ENCODE data around the gene IFNK. TPM values are rescaled to one million over a fixed set of nuclear protein-coding genes. Genes with fewer than 3 reads are reported as not detected.
"Not testable (repeated sequence)": the region's sequence is repeated elsewhere in the genome, so short reads cannot be mapped to it uniquely, and the experiment has no call there.

IFNK gene, protein sequence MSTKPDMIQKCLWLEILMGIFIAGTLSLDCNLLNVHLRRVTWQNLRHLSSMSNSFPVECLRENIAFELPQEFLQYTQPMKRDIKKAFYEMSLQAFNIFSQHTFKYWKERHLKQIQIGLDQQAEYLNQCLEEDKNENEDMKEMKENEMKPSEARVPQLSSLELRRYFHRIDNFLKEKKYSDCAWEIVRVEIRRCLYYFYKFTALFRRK
- polyA plus RNA-seq (ENCODE audit: insufficient read length in 4 of 4) = under 1 TPM in 1 of 4 donors, not detected in 3; 0.06 TPM

DNA sequence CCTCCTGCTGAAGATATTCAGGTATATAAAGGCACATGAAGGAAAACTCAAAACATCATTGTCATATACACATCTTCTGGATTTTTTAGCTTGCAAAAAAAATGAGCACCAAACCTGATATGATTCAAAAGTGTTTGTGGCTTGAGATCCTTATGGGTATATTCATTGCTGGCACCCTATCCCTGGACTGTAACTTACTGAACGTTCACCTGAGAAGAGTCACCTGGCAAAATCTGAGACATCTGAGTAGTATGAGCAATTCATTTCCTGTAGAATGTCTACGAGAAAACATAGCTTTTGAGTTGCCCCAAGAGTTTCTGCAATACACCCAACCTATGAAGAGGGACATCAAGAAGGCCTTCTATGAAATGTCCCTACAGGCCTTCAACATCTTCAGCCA, at the start of gene IFNK:
TSS of gene IFNK (plus strand) at position 55 of the 400 bp plus-strand sequence. CDS start at position 102, 47 bp downstream.
- no peak for DNase-seq (ENCODE audit: low read depth in 4 of 4, low spot score in 3 of 4)

DNA sequence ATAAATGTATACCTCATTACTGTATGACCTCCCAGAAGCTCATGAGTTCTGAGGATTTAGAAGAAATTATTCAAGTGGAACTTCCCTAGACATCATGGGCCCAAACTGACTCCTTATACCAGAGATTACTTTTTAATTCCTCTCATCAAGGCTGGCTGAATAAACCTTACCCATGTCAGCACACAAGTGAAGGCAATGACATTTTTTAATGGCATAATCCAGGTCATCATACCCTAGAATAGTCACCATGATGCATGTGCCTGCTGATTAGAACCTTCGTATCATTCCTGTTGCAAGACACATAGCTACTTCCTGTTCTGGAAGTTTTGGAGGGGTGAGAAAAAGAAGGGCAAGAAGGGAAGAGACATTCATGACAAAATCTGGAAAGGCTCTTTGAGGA, 49.8 kb upstream of the IFNK start:
- DNase-seq (ENCODE audit: low read depth in 4 of 4, low spot score in 3 of 4) = no peak

DNA sequence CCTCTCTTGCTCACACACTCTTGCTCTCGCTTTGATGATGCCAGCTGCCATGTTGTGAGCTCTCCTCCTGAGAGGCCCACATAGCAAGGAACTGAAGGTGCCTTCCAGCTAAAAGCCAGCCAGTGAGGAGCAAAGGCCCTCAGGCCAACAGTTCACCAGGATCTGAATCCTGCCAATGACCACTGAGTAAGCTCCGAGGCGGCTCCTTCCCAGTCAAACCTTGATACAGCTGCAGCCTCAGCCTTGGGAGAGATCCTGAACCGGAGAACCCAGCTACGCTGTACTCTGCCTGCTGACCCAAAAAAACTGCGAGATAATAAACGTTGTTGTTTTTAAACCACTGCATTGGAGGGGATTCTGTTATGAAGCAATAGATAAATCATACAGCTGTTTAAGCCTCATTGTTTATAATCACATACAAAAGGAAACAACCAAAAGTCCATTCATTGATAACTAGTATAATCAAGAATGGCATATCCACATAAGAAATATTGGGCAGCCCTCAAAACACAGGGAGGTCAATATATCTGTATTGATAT, 49.0 kb upstream of the IFNK start:
- no peak for DNase-seq (ENCODE audit: low read depth in 4 of 4, low spot score in 3 of 4)

DNA sequence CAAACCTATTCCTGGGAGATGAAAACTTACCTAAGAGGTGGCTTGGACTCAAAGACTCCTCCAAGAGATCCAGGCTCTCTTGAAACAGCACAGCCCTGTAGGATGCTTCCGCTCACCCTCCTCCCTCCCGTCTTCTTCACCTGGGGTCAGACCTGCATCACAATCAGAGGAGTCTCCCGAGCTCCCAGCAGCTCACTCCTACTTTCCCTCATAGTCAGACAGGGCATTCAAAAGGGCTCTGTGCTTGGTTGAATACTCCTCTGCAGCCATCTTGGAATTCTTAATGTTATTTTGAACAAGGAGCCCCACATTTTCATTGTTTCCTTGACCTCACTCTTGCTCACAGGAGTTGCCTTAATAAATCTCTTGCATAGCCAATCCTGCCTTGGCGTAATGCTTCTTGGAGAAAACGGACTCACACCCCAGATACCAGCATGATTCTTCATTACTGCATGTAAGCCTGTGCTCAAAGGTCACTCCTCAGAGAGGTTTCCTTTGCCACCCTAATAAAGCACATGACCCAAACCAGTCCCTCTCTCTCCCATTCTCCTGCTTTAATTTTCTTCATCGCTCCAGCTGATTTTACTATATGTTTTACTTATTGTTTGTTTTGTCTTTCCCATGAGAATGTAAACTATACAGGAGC, 47.1 kb upstream of the IFNK start:
- no peak for DNase-seq (ENCODE audit: low read depth in 4 of 4, low spot score in 3 of 4)

DNA sequence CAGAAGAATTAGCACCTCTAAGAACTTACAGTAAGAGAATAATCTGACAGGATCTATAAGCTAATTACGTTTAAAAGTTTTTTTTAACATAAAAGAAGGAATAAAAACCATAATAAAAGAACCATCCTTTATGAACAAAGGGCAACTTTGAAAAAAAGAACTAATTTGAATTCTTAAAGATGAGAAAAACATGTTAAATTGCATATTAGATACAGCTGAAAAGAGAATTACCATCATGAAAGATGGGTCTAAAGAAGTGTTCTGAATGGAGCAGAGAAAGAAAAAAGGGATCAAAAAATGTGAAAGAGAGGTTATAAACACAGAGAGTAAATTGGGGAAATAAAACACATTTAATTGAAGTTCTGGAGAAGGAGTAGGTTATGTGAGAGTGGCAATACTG, 45.8 kb upstream of the IFNK start:
- no peak for DNase-seq (ENCODE audit: low read depth in 4 of 4, low spot score in 3 of 4)

DNA sequence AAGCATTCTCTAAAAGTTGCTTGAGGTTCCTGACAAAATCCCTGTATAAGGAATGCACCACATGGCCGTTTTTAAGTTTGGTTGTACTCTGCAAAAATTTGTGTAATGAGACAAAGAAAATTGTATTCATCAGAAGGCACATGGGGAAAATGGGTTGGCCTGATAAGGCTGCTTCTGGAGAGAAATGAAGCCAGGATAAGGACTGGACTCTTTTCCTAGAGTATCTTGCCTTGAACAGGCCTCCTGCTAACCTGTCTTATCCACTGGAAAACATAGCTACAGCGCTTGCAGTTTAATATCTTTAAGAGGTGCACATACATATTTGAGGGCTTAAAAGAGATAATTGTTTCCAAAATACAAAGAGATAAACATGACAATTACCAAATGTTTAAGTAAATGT, 41.4 kb upstream of the IFNK start:
- DNase-seq (ENCODE audit: low read depth in 4 of 4, low spot score in 3 of 4) = no peak

DNA sequence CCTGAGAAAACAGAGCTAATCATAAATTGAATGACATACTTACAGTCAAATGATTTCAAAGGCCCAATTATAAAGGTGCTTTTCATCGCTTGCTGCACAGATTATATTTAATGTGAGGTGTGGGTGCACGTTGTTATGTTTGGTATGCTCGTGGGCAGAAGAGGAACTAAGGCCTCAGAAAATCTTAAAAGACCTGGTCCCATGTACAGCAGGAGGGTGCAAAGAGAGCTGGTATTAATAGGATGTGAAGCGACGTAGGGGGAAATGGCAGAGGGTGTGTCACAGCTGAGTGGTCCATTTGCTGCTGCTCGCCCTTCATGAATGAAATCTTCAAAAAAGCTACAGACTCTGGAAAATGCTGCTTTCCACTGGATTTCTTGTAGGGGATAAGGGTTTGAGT, 40.5 kb upstream of the IFNK start:
- no peak for DNase-seq (ENCODE audit: low read depth in 4 of 4, low spot score in 3 of 4)

DNA sequence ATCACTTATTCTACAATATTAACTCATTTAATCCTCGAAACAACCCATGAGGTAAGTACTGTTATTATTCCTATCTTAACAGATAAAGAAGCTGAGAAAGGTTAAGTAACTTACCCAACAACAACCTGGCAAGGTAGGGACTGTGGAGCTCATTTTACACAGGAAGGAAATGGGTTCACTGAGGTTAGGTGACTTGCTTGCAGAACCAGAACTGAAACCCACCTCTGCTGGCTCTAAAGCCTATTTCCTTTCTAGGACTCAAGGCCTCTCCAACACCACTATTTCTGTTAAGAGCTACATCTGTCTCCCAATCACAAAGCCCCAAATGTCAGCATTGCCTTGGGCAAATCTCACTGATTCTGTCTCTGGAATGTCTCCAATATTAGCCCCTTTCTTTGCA, 38.9 kb upstream of the IFNK start:
- DNase-seq (ENCODE audit: low read depth in 4 of 4, low spot score in 3 of 4) = no peak

DNA sequence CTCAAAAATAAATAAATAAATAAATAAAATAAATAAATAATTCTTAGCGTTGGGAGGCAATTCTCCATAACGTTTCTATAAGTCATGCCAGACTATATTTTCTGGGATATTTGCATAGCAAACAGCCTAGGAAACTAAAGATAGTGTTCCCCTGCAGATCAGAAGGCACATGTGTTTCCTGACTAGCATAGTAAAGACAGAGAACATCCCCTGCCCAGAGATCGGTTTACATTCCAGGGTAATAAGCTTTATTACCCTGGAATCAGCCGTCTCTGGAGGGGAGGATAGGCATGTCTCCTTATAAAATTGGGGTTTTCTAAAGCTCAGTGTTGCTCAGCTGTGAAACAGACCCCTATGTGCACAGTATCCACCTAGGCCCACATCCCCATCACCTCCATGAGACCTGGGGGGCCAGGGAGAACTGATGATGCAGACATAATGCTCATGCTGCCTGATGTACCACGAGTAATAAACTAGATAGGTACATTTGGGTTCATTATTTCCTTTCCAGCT, 36.9 kb upstream of the IFNK start:
- no peak for DNase-seq (ENCODE audit: low read depth in 4 of 4, low spot score in 3 of 4)

DNA sequence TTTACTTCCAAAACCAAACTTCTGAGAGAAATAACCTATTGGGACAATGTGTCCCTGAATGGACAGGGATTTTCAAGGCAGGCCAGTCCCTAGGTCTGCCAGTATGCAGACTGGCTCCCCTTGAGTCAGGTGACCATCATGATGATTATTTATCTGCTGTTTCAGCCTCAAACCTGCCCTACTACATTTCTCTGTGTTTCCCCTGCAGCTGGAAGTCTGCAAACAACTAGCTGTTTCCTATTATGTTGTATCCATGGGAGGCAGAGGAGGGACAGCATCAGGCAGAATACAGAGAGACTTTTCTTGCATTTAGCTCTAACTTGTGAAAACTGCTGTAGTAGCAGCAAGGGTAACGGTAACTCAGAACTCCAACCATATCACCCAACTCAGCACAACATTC, 36.2 kb upstream of the IFNK start:
- no peak for DNase-seq (ENCODE audit: low read depth in 4 of 4, low spot score in 3 of 4)

DNA sequence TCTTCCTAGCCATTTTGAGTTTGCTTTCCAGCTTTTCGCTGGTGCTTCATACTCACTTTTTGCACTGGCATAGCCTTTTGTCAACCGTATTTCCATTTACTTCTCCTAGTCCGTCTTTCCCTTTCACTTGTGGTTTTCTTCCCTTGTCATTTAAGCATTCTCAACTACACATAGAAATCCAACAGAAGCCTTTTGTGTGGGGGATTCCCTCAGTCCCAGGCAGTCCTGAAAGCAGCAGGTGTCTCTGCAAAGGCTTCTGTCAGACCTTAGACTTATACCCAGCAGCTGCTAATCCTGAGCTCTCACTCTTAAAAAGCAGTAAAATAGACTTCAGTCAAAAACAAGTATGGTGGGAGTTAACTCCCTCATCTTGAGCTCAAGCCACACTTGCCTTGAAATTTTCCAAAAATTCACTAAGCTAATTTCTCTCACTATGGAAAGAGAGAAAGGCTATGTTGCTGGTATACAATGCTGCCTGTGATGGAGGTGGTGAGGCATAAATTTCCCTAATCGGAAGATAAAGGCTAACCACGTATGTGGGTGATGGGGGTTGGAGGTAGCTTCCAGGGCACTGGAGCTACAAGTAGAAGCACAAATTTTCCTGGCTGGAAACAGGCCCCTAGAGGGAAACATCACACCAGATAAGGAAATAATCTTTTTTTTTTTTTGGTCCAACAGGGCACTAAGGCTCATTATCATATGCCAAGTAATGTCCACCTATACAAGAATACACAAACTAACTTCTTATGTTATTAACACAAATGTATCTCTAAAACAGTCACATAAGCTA, 34.8 kb upstream of the IFNK start:
- no peak for DNase-seq (ENCODE audit: low read depth in 4 of 4, low spot score in 3 of 4)

DNA sequence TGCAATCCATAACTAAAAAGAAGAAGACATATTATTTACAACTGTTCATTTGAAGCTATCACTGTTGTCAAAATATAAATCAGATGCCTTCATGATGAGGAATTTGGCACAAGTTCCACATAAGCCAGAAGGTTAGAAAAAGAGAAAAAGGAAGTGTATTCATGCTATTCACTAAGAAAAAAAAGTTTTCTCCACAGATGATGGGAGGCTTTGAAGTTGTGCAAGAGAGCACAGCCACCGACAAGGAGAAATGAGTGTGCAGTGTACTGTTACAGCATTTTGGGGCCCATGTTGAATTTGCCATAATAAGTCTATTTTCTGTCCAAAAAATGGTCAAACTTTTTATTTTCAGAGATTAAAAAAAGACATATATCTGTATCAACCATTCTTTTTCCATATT, 32.9 kb upstream of the IFNK start:
- no peak for DNase-seq (ENCODE audit: low read depth in 4 of 4, low spot score in 3 of 4)

DNA sequence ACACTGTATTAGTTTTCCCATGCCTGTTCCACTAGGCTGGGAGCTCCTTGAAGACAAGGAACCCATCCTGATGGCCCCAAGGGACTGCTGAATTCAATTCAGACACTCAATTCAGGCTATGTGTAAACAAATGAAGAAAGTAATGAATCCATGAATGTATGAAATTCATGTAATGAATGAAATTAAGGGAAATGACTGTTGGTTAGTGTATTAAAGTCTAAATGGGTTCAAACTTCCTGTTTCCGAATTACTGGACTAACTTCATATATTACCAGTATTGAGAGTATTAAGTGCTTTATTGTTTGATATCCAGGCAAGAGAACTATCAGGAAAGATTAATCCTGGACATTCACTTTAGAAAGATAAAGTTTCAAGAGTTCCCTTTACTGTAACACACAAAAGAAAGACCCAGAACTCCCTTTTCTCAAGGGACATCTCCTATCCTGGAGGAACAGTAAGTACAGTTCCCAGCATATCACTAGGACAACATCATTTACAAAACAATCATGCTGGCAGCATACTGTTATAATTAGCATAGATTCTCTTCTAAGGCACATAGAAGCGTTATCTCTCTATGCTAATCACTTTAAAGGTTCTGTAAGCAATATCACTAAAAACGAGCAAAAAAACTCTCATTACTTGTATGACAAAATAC, 28.5 kb upstream of the IFNK start:
- DNase-seq (ENCODE audit: low read depth in 4 of 4, low spot score in 3 of 4) = no peak

DNA sequence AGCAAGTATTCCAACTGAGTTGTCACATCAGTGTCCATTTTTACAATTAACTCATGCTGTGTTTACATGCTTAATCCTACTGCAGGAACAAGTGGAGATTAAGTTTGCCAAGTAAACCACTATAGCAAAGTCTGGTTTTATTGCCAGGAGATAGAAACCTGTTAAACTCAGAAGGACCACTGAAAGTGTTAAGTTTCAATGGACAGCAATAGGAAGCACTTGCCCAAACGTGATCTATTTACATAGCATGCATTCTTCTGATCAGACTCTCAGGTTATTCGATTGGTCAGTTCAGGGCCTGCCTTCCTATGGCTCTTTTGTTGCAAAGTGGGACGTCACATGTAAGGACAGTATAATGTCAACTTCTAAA, 28.0 kb upstream of the IFNK start:
- no peak for DNase-seq (ENCODE audit: low read depth in 4 of 4, low spot score in 3 of 4)

DNA sequence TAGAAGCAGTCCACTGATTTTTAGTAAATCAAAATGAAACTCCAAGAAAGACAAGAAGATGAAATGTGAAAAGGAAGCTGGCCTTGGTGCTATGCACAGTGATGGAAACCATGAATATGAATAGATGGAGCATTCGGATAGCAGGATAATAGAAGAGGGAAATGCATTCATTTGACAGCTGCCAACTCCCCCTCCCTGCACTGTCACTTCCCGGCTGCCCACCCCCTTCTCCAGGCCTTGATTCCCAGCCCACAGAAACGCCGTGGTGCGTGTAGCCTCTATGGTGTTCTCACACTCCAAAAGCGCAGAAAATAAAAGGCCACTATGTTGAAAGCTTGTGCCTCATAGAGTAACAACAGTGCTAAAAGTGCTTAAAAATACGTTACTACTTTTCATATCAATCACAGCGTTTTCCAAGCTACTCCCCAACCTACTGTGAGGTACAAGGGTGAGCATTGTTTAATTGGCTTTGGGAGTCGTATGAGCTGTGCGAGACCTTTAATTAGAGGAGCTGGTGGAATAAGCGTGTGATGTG, 26.1 kb upstream of the IFNK start:
- no peak for DNase-seq (ENCODE audit: low read depth in 4 of 4, low spot score in 3 of 4)

DNA sequence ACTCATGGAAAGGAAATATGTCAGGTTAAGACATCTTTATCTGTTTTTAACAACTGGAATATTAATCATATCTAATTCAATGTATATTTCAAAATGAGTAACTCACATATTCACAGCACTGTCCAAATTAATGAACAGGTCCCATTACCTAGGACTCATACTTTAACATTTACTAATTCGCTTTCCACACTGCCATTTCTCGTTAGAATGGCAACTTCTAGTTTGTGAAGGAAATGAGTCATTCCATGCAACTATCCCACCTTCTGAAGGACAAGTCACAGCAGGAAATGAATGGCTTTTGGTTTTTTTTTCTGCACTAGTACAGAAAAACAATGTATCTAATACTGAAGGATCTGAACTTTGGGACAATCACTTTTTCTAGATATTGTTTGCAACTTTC, 24.6 kb upstream of the IFNK start:
- DNase-seq (ENCODE audit: low read depth in 4 of 4, low spot score in 3 of 4) = no peak

DNA sequence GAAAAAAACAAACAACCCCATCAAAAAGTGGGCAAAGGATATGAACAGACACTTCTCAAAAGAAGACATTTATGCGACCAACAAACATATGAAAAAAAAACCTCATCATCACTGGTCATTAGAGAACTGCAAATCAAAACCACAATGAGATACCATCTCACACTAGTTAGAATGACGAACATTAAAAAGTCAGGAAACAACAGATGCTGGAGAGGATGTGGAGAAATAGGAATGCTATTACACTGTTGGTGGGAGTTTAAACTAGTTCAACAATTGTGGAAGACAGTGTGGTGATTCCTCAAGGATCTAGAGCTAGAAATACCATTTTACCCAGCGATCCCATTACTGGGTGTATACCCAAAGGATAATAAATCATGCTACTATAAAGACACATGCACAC, 23.2 kb upstream of the IFNK start:
- DNase-seq (ENCODE audit: low read depth in 4 of 4, low spot score in 3 of 4) = not testable (repeated sequence)

DNA sequence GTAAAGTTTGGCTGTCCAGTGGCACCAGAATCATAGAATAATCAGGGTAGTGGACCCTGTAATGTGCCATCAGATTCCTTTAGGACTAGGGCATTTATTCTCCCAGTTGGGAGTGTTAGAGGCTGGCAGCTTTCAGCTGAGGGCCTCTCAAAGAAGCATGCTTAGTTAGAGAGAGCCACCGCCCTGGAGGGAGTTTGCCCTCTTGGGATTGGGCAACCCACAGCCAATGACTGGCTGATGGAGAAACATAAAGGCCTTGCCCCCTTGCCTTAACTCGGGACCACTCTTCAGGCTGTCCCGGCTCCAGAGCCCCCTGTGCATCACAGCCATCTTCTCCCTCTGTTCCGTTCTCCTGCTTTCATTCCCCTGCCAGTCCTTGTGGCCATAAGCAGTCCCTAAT, 20.5 kb upstream of the IFNK start:
- DNase-seq (ENCODE audit: low read depth in 4 of 4, low spot score in 3 of 4) = no peak

DNA sequence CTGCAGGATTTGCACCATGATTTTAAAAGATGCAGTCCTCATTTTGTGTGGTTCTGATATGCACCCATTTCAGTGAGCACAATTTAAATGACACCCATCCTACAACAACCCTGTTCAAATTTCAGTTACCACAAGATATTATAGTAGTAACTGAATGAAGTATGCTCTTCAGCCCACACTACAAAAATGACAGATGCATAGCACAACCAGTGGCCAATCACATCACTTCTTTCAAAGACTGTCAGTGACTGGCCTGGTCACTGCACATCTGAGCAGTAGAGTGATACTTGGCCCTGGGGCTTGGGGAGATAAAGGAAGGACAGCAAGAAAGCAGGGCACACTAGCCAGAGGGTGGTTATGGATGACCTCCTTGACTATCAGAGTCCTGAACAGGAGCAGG, 19.8 kb upstream of the IFNK start:
- no peak for DNase-seq (ENCODE audit: low read depth in 4 of 4, low spot score in 3 of 4)

DNA sequence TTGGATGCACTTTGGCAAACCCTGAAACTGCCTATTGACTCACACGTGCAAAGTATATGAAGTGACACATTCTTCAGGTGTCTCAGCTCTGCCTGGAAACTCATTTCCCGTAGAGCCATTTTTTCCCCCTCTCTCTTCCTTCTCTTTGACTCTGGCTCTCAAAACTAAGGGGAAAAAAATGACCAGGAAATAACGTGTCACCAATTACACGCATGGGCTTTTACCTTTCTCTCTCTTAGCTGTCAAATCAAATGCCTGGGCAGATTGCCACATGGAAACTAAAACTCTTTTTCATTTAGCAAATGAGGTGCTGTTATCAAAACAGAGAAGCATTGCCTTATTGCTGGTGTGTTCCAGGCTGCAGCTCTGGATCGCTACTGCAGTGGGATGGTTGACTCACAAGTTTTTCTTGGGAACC, 18.3 kb upstream of the IFNK start:
- DNase-seq (ENCODE audit: low read depth in 4 of 4, low spot score in 3 of 4) = no peak

DNA sequence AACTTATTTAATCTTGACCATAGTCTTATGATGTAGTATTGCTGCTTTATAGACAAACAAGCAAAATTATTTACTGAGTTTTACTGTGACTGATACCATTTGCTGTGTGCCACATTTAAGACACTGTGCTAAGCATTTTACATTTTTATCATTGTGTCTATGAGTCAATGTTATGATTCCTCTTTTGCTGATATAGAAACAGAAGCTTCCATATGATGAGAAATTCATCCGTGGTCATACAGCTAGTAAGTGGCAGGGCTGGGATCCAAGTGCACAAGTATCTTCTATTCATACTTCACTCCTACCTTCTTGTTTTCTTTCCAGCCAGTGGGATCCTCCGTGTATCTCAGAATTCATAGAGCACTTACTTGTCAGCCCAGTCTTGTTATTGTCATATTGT, 17.1 kb upstream of the IFNK start:
- no peak for DNase-seq (ENCODE audit: low read depth in 4 of 4, low spot score in 3 of 4)

All from right renal pelvis (tissue), 4 donors.